HCT116 (cell line): ENCODE results near the gene LRRC1. TPM values are rescaled to one million over a fixed set of nuclear protein-coding genes. Genes with fewer than 3 reads are reported as not detected.

Experiments used
- ATAC-seq: fragments of 200-7000 bp; cut with Tn5 transposase; 2 replicates; pipeline ENCODE4 v1.9.1; 2020; ENCODE audit warnings: mild to moderate bottlenecking, moderate library complexity
- BruUV-seq: library from RNA; stranded (reverse); fragments of 400-500 nt; replicated peaks from 2 replicates; lab custom pipeline; 2021; lab: Mats Ljungman, UMichigan
- CTCF ChIA-PET: fragments of 300-600 bp; sonication (Branson Sonifier 250); formaldehyde crosslinking; loops from one replicate; lab custom pipeline; 2021; ENCODE audit warnings: antibody characterized with exemption; lab: Charles Lee
- POLR2A ChIA-PET: fragments of 300-600, 350-600 bp; sonication (Branson Sonifier 250); formaldehyde crosslinking; loops from one replicate; lab custom pipeline; 2021; ENCODE audit warnings: antibody characterized with exemption; lab: Charles Lee
- RAD21 ChIA-PET, 2 experiments: fragments of 300-600 bp; sonication (Branson Sonifier 250); formaldehyde crosslinking; loops; one replicate each; lab custom pipeline; 2023; ENCODE audit warnings: low total read pairs in 2 of 2; ENCODE audit not compliant: uncharacterized antibody in 2 of 2, unreplicated experiment in 2 of 2, low non-redundant PET in 1 of 2; lab: Charles Lee
- DNase-seq: peaks from one replicate; pipeline ENCODE4 v3.0.0-alpha.2; 2010; ENCODE audit warnings: low read depth, low spot score
- H2AFZ ChIP-seq: fragments of 200-600 bp; shearing (Covaris generic), sonication (generic); 2 replicates; pipeline ENCODE4 v1.6.1; 2017; ENCODE audit warnings: low read depth, mixed run types, mixed read lengths, antibody characterized with exemption, low read length; ENCODE audit not compliant: poor library complexity, severe bottlenecking
- H3K27ac ChIP-seq: 2 replicates; pipeline ENCODE4 v1.5.1; 2012; ENCODE audit warnings: low read depth, low read length
- H3K27me3 ChIP-seq: fragments of 200-600 bp; sonication (generic); 2 replicates; pipeline ENCODE4 v1.6.1; 2016; ENCODE audit warnings: mixed run types, low read length, mixed read lengths; ENCODE audit not compliant: insufficient read depth
- H3K36me3 ChIP-seq, 2 experiments: fragments of 200-500 bp in 1 of 2; fragments of 200-600 bp in 1 of 2; sonication (Bioruptor generic) in 1 of 2; sonication (generic) in 1 of 2; 2 replicates each; pipeline versions ENCODE4 v1.5.1 to v1.6.1; 2014 to 2016; ENCODE audit warnings: low read length in 2 of 2, inconsistent platforms in 1 of 2, mixed read lengths in 1 of 2, mixed run types in 1 of 2; ENCODE audit not compliant: insufficient read depth in 2 of 2, control insufficient read depth in 1 of 2
- H3K4me1 ChIP-seq, 2 experiments: fragments of 200-600 bp in 1 of 2; sonication (generic) in 1 of 2; 2 replicates each; pipeline versions ENCODE4 v1.5.1 to v1.6.1; 2012 to 2017; ENCODE audit warnings: low read length in 2 of 2, inconsistent platforms in 1 of 2, mild to moderate bottlenecking in 1 of 2, mixed read lengths in 1 of 2, mixed run types in 1 of 2, moderate library complexity in 1 of 2; ENCODE audit not compliant: insufficient read depth in 2 of 2, control insufficient read depth in 1 of 2
- H3K4me2 ChIP-seq: fragments of 200-600 bp; sonication (generic); 2 replicates; pipeline ENCODE4 v1.6.1; 2017; ENCODE audit warnings: mixed run types, low read length, mixed read lengths
- H3K4me3 ChIP-seq, 2 experiments: fragments of 200-600 bp in 1 of 2; sonication (generic) in 1 of 2; replicated peaks in 1 of 2; 2 replicates each; pipeline ENCODE4 v1.5.1; 2011 to 2016; ENCODE audit warnings: low read length in 2 of 2, control low read depth in 1 of 2, low read depth in 1 of 2, mild to moderate bottlenecking in 1 of 2, mixed read lengths in 1 of 2, mixed run types in 1 of 2
- H3K79me2 ChIP-seq: fragments of 200-600 bp; sonication (generic); 2 replicates; pipeline ENCODE4 v1.6.1; 2017; ENCODE audit warnings: mild to moderate bottlenecking, mixed run types, low read length, moderate library complexity, mixed read lengths; ENCODE audit not compliant: insufficient read depth
- H3K9ac ChIP-seq: fragments of 200-600 bp; sonication (generic); 2 replicates; pipeline ENCODE4 v1.6.1; 2016; ENCODE audit warnings: low read length, mixed read lengths
- H3K9me2 ChIP-seq: fragments of 200-600 bp; sonication (generic), shearing (Covaris generic); 2 replicates; pipeline ENCODE4 v1.6.1; 2017; ENCODE audit warnings: mixed run types, mild to moderate bottlenecking, moderate library complexity; ENCODE audit not compliant: insufficient read depth
- H3K9me3 ChIP-seq, 2 experiments: fragments of 200-500 bp in 1 of 2; fragments of 200-600 bp in 1 of 2; sonication (Bioruptor generic) in 1 of 2; sonication (generic) in 1 of 2; 2 replicates each; pipeline ENCODE4 v1.6.1; 2014 to 2017; ENCODE audit warnings: low read length in 2 of 2, mixed read lengths in 2 of 2, inconsistent platforms in 1 of 2, low read depth in 1 of 2, mild to moderate bottlenecking in 1 of 2, mixed run types in 1 of 2, moderate library complexity in 1 of 2; ENCODE audit not compliant: control insufficient read depth in 1 of 2, insufficient read depth in 1 of 2
- H4K20me1 ChIP-seq: fragments of 200-600 bp; sonication (generic), shearing (Covaris generic); 2 replicates; pipeline ENCODE4 v1.6.1; 2017; ENCODE audit warnings: mixed run types, mild to moderate bottlenecking, moderate library complexity; ENCODE audit not compliant: insufficient read depth
- ELF1 ChIP-seq: IDR thresholded peaks from 2 replicates; pipeline ENCODE4 v1.6.1; 2012; ENCODE audit warnings: low read depth, borderline replicate concordance
- EZH2 ChIP-seq: fragments of 200-600 bp; sonication (generic); IDR thresholded peaks from 2 replicates; pipeline ENCODE4 v1.6.1; 2017; ENCODE audit warnings: antibody characterized with exemption, mixed run types
- EZH2phosphoT487 ChIP-seq: fragments of 200-600 bp; IDR thresholded peaks from 2 replicates; pipeline ENCODE4 v1.6.1; 2018; ENCODE audit warnings: antibody characterized with exemption, borderline replicate concordance
- FOSL1 ChIP-seq: IDR thresholded peaks from 2 replicates; pipeline ENCODE4 v1.6.1; 2012; ENCODE audit warnings: low read depth
- JUND ChIP-seq: IDR thresholded peaks from 2 replicates; pipeline ENCODE4 v1.6.1; 2012
- POLR2A ChIP-seq: IDR thresholded peaks from 2 replicates; pipeline ENCODE4 v1.7.0; 2011; ENCODE audit warnings: borderline replicate concordance; ENCODE audit not compliant: insufficient read depth, insufficient read length; ENCODE audit errors: extremely low read depth
- RAD21 ChIP-seq: IDR thresholded peaks from 2 replicates; pipeline ENCODE4 v1.6.1; 2012; ENCODE audit warnings: low read depth, mild to moderate bottlenecking
- SIN3A ChIP-seq: IDR thresholded peaks from 2 replicates; pipeline ENCODE4 v1.6.1; 2012; ENCODE audit warnings: low read depth
- SP1 ChIP-seq: IDR thresholded peaks from 2 replicates; pipeline ENCODE4 v1.6.1; 2012; ENCODE audit warnings: low read depth
- SRF ChIP-seq: IDR thresholded peaks from 2 replicates; pipeline ENCODE4 v1.6.1; 2012; ENCODE audit warnings: low read depth
- ZBTB33 ChIP-seq: IDR thresholded peaks from 2 replicates; pipeline ENCODE4 v1.6.1; 2011; ENCODE audit warnings: mild to moderate bottlenecking, low read length, moderate library complexity; ENCODE audit not compliant: insufficient replicate concordance; ENCODE audit errors: extremely low read depth
- ZNF274 ChIP-seq: fragments of 200-500 bp; sonication (Bioruptor generic); IDR thresholded peaks from 2 replicates; pipeline ENCODE4 v1.6.1; 2014; ENCODE audit warnings: mild to moderate bottlenecking, low read depth, low read length, inconsistent platforms
- intact Hi-C: fragments of 100-400 bp; cut with micrococcal nuclease; formaldehyde crosslinking; loops from 2 replicates; pipeline ENCODE4 v1.10.0; 2022
- total RNA-seq: library from RNA; stranded (reverse); gene quantifications from one replicate; pipeline ENCODE4 v1.2.1, GENCODE V29; 2021; ENCODE audit not compliant: unreplicated experiment
- TF ChIP-seq, protein P1 (sequence below), 3 experiments: fragments of 200-600 bp in 1 of 3; sonication (generic) in 1 of 3; IDR thresholded peaks in 2 of 3; conservative IDR thresholded peaks in 1 of 3; 2 replicates each; pipeline ENCODE4 v1.5.1; 2012 to 2017; ENCODE audit warnings: low read depth in 2 of 3, low read length in 2 of 3, antibody characterized with exemption in 1 of 3, borderline replicate concordance in 1 of 3, control low read depth in 1 of 3, mild to moderate bottlenecking in 1 of 3, mixed read lengths in 1 of 3, mixed run types in 1 of 3, moderate library complexity in 1 of 3; ENCODE audit not compliant: insufficient read depth in 1 of 3
- TF ChIP-seq, protein P2 (sequence below): IDR thresholded peaks from 2 replicates; pipeline ENCODE4 v1.6.1; 2012; ENCODE audit warnings: low read depth

Gene LRRC1
- total RNA-seq, 1 experiment from 2014 or later = 19.8 TPM

DNA sequence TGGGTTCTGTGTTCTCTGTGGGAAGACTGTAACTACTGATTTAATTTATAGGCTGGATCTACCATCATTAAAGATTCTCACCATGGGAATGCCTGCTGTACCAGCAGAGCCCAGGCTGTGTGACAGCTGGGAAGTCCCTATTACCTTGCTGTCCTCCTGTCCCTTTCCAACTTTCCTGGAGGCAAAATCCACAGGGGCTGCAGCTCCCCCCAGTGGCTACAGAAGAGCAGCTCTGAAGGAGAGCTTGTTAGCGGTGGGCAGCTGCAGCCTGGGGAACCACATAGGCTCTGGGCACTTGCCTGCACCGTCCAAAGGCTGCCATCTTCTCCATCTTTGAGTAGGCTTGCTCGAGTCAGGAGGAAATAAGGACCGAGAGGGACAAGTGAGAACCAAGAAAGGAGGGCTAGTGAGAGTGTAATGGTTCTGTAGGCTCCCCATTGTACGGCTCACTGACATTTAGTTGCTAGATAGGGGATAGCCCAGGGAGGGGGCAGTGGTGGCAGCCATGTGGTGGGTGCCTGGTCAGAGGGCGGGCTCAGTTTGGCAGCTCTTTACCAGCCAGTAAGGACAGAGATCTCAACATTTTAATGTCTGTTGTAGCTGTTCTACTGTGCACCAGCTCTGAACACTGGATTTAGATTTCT lies 161.4 kb downstream of the LRRC1 start (continued):
- no peak for TF ChIP-seq ZBTB33
- TF ChIP-seq RAD21 = peak; percentile 90
- no peak for TF ChIP-seq ELF1

GRCh38 chr6:53956804-53957203 lies 162.0 kb downstream of the LRRC1 start:
- no peaks in the 10 kb centered on the region for H3K9me3 ChIP-seq
- intact Hi-C loops = loop anchor here (1.0 kb wide), 3 partner anchors 163 to 464 kb away; no protein-coding TSS in a partner anchor
- POLR2A ChIA-PET = interaction anchor here (1.2 to 1.6 kb wide), 2 partner anchors 161 to 163 kb away, joined by 7 to 9 read pairs; partner anchors contain the start of gene LRRC1

More at GRCh38 chr6:53956804-53957203, 162.0 kb downstream of the LRRC1 start:
- RAD21 ChIA-PET = interaction anchor here (1.0 to 1.8 kb wide), 4 partner anchors 161 to 238 kb away, joined by 3 to 8 read pairs (median 6); partner anchors contain the start of gene LRRC1 (in 1 of the 2)
- Histone ChIP-seq H2AFZ (peak overlapping the region; percentile 90), H3K27me3 (no peaks in the 10 kb centered on the region), H3K27ac (no peak overlapping the region), H3K4me2 (no peak overlapping the region), H3K4me3 (no peak overlapping the region), H4K20me1 (no peaks in the 10 kb centered on the region), H3K9me2 (no peaks in the 10 kb centered on the region), H3K4me1 (peaks cover 0 to 10% of the 10 kb centered on the region in 2 experiments; a peak in 1 of 4 replicates), H3K9ac (no peak overlapping the region), H3K79me2 (no peaks in the 10 kb centered on the region), H3K36me3 (no peaks in the 10 kb centered on the region)
- ATAC-seq = no peak
- no peak for TF ChIP-seq SIN3A
- no peak for TF ChIP-seq POLR2A
- TF ChIP-seq, protein P1, sequence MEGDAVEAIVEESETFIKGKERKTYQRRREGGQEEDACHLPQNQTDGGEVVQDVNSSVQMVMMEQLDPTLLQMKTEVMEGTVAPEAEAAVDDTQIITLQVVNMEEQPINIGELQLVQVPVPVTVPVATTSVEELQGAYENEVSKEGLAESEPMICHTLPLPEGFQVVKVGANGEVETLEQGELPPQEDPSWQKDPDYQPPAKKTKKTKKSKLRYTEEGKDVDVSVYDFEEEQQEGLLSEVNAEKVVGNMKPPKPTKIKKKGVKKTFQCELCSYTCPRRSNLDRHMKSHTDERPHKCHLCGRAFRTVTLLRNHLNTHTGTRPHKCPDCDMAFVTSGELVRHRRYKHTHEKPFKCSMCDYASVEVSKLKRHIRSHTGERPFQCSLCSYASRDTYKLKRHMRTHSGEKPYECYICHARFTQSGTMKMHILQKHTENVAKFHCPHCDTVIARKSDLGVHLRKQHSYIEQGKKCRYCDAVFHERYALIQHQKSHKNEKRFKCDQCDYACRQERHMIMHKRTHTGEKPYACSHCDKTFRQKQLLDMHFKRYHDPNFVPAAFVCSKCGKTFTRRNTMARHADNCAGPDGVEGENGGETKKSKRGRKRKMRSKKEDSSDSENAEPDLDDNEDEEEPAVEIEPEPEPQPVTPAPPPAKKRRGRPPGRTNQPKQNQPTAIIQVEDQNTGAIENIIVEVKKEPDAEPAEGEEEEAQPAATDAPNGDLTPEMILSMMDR (IDR thresholded peaks at IDR 0.05 in 2 of 3, conservative IDR thresholded peaks at IDR 0.05 in 1 of 3; ENCODE audit: borderline replicate concordance in 1 of 3, insufficient read depth in 1 of 3, low read depth in 2 of 3, low read length in 2 of 3) = no peak
- TF ChIP-seq, protein P2, sequence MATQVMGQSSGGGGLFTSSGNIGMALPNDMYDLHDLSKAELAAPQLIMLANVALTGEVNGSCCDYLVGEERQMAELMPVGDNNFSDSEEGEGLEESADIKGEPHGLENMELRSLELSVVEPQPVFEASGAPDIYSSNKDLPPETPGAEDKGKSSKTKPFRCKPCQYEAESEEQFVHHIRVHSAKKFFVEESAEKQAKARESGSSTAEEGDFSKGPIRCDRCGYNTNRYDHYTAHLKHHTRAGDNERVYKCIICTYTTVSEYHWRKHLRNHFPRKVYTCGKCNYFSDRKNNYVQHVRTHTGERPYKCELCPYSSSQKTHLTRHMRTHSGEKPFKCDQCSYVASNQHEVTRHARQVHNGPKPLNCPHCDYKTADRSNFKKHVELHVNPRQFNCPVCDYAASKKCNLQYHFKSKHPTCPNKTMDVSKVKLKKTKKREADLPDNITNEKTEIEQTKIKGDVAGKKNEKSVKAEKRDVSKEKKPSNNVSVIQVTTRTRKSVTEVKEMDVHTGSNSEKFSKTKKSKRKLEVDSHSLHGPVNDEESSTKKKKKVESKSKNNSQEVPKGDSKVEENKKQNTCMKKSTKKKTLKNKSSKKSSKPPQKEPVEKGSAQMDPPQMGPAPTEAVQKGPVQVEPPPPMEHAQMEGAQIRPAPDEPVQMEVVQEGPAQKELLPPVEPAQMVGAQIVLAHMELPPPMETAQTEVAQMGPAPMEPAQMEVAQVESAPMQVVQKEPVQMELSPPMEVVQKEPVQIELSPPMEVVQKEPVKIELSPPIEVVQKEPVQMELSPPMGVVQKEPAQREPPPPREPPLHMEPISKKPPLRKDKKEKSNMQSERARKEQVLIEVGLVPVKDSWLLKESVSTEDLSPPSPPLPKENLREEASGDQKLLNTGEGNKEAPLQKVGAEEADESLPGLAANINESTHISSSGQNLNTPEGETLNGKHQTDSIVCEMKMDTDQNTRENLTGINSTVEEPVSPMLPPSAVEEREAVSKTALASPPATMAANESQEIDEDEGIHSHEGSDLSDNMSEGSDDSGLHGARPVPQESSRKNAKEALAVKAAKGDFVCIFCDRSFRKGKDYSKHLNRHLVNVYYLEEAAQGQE = no peak
- TF ChIP-seq FOSL1 = no peak
- TF ChIP-seq SP1 = no peak
- no peak for TF ChIP-seq EZH2
- no peak for TF ChIP-seq EZH2phosphoT487
- no peak for TF ChIP-seq ZNF274
- TF ChIP-seq SRF = no peak
- no peak for TF ChIP-seq JUND
- no TSS peak for BruUV-seq
- no peak for DNase-seq
- CTCF ChIA-PET = interaction anchor here (0.7 to 2.7 kb wide), 11 partner anchors 11 to 463 kb away, joined by 3 to 33 read pairs (median 10); partner anchors contain the start of gene LRRC1
